ENCODE measurements around the gene CLHC1. TPM values are rescaled to one million over a fixed set of nuclear protein-coding genes. Genes with fewer than 3 reads are reported as not detected.
"Not testable (repeated sequence)": the region's sequence is repeated elsewhere in the genome, so short reads cannot be mapped to it uniquely, and the experiment has no call there.

The CLHC1 gene
- total RNA-seq, 2 experiments from 2014 or later: 8.6 TPM

- ChIA-PET CTCF (no interaction called here), POLR2A (interaction anchor here (0.6 kb wide), 1 partner anchor 1014 kb away, joined by 3 read pairs; no protein-coding TSS in a partner anchor)
Measured at GRCh38 chr2:55158111-55158814, 73.8 kb downstream of the CLHC1 start.

GRCh38 chr2:55157474-55157884 is 74.6 kb downstream of the CLHC1 start:
- CTCF ChIA-PET: no interaction called here
- POLR2A ChIA-PET: interaction anchor here (0.6 kb wide), 1 partner anchor 1013 kb away, joined by 3 read pairs; no protein-coding TSS in a partner anchor

GRCh38 chr2:55156984-55157383 is 75.1 kb downstream of the CLHC1 start:
- ChIA-PET CTCF (interaction anchor here (1.7 kb wide), 1 partner anchor 28 kb away, joined by 3 read pairs; no protein-coding TSS in a partner anchor), POLR2A (no interaction called here)

- ChIA-PET POLR2A (no interaction called here), CTCF (interaction anchor here (1.7 kb wide), 1 partner anchor 29 kb away, joined by 3 read pairs; no protein-coding TSS in a partner anchor)
Measured at GRCh38 chr2:55156326-55156725, 75.8 kb downstream of the CLHC1 start.

DNA sequence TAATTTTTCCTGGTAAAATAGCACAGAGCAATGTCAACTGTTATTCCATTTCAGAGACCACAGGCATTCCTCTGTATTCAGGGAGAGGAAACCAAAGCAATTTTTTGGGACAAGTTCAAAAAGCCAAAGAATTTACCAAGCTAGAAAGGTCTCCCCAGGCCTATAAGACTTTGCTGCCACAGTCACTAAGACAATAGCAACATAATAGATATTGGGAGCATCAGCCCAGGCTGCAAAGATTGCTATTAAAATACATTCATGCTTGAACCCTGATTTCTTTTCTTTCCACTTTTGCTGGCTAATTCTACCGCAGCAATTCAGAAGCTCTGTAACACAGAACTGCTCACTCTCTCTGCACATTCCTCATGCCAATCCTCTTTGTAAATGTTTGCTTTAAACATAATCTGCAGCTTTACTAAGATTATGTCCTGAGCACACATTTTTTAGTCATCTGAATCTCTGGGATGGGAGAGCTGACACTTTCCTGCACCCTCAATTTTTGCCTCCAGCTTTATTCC is 76.3 kb downstream of the CLHC1 start:
- POLR2A ChIA-PET: no interaction called here
- CTCF ChIA-PET: interaction anchor here (1.7 kb wide), 1 partner anchor 30 kb away, joined by 3 read pairs; no protein-coding TSS in a partner anchor

DNA sequence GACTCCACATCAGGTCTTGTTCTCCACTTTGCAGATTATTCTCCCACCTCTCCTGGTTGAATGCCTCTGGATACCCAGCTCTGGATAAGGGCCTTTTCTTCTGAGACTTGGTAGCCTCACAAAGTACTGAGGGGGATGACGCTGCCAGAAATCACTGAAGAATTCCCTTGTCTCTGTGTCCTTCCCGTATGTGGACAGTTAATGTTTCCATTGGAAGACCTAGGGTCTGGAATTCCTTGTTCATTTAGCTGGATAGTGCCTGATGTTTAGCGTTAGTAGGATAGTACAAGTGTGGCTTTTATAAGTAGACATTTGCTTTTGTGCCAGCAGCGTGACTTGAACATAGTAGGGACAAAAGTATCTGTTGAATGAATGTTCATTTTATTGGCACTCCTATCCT is 76.9 kb downstream of the CLHC1 start:
- POLR2A ChIA-PET: no interaction called here
- CTCF ChIA-PET: interaction anchor here (1.7 kb wide), 1 partner anchor 30 kb away, joined by 3 read pairs; no protein-coding TSS in a partner anchor

DNA sequence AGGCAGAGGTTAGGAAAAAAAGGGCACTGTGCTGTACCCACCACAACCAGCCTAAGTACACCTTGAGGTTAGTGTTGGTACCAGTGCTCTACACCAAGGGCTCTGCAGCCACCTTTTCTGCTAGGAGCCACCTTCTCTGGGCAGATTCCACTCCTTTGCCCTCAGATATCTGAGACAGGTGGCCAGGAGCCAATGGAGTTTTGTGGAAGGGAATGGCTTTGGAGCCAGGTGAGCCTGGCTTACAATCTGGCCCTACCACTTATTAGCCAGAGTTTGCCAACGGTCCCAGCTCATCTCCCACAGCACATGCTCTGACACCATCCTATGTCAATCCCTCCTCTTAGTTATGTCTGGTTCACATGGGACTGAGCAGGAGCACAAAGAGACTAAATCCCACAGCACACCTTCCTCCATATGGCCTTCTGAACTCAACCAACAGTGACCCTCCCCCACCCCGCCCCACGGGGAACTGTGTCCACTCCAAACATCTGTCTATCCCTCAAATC is 77.5 kb downstream of the CLHC1 start:
- ChIA-PET POLR2A (no interaction called here), CTCF (interaction anchor here (0.6 kb wide), 1 partner anchor 541 kb away, joined by 5 read pairs; no protein-coding TSS in a partner anchor)

DNA sequence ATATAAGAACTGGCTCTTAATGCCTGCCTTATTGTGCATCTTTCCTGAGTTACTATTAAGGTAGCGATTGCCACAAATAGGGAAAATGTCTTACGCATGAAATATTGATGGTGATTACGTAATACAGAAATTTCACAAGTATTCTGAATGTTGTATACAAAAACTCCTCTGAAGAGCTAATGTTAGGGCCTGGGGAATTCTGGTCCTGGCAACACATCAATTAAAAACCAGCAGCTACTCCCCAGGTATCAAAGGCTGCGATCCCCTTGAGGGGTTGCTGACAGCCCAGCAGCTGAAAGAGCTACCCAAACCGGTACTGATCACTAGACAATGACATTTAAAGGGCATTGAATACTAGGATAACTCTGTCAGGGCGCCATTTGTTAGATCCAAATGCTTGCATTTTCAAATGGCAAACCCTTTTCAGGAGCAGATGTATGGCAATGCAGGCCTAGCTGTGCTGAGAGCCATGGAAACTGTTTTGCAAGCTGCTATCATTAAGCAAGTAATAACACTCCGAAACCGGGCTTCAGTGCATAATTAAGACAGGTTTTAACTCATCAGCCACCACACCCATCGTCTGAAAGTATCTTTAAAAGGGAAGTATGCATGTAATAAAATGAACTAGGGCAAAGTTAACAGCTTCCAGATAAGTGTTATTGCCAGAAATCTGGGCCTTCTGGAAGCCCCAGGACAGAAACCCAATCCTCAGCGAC is 78.4 kb downstream of the CLHC1 start:
- CTCF ChIA-PET: interaction anchor here (0.6 kb wide), 1 partner anchor 542 kb away, joined by 5 read pairs; no protein-coding TSS in a partner anchor
- POLR2A ChIA-PET: no interaction called here

DNA sequence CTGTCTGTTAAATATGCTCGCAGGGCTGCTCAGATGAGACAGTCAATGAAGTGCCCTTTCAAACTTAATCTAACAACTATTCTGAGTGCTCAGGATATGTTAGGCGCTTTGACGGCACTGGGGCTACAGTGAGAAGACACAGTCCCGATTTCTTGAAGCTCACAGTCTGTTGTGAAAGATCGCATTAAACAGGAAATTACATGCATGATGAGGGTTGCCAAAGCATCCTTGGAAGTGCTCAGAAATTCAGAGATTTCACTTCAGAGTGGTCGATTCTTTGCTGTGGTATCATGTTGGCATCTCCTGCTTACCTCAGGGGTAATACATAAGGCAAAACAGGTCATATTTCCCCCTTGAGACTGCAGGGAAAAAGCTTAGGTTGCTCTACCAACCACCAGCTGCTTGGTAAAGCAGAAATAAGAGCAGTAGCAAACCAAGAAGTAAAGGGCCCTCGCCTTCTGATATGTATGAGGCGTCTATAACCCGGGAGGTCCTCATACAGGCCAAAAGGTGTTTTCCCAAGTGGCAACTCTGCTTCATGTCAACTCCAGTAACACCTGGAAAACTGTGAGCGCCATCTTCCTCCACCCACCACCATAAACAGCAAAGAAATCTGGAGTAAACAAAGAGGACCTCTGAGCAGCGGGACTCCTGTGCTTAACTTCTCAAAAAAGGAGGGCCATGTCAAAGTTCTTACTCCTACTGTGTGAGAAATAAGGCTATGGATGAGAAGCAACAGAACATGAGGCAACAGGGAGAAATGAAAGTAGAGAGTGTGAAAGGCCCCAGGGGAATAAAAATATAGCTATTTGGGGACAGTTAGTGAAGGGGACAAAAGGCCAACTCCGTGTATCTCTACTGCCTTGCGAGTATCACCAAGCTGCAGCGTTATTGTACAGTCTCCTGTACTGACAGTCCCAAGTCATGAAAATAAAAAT is 79.3 kb downstream of the CLHC1 start:
- POLR2A ChIA-PET: no interaction called here

GRCh38 chr2:55151733-55152433 is 80.2 kb downstream of the CLHC1 start:
- ChIA-PET CTCF (interaction anchor here (0.7 kb wide), 1 partner anchor 20 kb away, joined by 3 read pairs; no protein-coding TSS in a partner anchor), POLR2A (no interaction called here)

More for the DNA sequence above, 79.3 kb downstream of the CLHC1 start:
- CTCF ChIA-PET: interaction anchor here (0.7 kb wide), 1 partner anchor 19 kb away, joined by 3 read pairs; no protein-coding TSS in a partner anchor

GRCh38 chr2:55150834-55151233 is 81.3 kb downstream of the CLHC1 start:
- POLR2A ChIA-PET: no interaction called here
- CTCF ChIA-PET: no interaction called here

DNA sequence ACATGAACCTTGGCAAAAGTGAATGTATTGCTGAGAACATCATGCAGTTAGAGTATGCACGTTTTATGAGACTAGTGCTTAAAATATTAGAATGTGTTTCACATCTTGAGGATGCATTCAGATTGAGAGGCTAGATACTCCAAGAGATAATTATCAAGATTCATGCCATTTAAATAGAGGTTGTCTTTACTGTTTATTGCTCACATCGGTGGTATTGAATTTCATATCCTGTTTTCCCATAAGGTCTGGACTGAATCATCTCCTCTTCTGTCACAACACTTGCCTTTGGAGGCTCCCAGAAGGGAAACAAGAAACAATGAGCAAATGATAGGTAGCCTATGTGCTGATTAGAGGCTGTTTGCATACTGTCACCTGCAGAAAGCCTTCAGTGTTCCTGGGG is 83.8 kb downstream of the CLHC1 start:
- POLR2A ChIA-PET: no interaction called here
- CTCF ChIA-PET: no interaction called here

GRCh38 chr2:55147531-55147930 is 84.6 kb downstream of the CLHC1 start:
- CTCF ChIA-PET: no interaction called here
- POLR2A ChIA-PET: no interaction called here

GRCh38 chr2:55147041-55147440 is 85.1 kb downstream of the CLHC1 start:
- CTCF ChIA-PET: no interaction called here
- POLR2A ChIA-PET: no interaction called here

DNA sequence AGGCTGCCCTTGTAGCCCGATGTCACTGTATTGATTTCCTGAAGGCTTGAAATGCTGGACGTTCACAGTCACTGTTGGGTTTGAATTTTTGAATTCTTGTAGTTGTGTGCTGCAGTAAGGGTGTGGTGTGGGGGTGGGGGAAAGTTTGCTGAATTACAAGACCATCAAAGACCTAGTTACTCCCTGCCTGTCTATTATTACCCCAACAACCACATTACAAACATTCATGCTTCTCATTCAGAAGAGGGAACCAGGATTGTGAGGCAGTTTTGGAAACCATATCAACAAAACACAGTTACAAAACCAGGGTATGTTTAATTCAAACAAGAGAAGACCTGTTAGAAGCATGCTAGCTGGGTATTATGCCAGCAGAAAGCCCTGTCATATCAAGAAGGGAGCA is 85.8 kb downstream of the CLHC1 start:
- ChIA-PET CTCF (no interaction called here), POLR2A (no interaction called here)

GRCh38 chr2:55144922-55145820 is 86.9 kb downstream of the CLHC1 start:
- POLR2A ChIA-PET: no interaction called here

DNA sequence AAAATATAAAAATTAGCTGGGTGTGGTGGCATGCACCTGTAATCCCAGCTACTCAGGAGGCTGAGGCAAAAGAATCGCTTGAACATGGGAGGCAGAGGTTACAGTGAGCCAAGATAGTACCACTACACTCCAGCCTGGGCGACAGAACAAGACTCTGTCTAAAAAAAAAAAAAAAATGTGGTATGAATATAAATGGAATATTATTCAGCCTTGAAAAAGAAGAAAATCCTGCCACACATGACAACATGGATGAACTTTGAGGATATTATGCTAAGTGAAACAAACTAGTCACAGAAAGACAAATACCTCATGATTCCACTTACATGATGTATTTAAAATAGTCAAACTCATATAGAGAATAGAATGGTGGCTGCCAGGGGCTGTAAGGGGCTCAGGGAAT is 88.4 kb downstream of the CLHC1 start:
- POLR2A ChIA-PET: not testable (repeated sequence)
- CTCF ChIA-PET: interaction anchor here (0.7 kb wide), 1 partner anchor 26 kb away, joined by 3 read pairs; no protein-coding TSS in a partner anchor

More at GRCh38 chr2:55144922-55145820, 86.9 kb downstream of the CLHC1 start:
- CTCF ChIA-PET: no interaction called here

DNA sequence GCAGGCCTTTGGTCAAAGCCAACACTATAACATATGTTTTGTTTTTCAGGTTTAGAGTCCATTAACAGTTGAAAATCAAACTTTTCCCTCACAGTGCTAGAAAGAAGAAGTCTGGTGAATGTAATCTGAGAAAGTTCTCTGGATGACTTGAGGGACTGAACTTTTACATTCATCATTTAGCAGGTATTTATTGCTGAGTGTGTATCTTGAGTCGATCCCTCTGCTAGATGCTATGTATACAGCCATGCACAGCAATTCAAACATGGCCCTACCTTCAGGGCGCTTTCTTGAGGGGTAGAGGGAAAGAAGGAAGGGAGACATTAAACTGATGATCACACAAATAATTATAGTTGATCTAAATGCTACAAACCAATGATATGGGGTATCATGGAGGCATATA is 89.6 kb downstream of the CLHC1 start:
- ChIA-PET CTCF (no interaction called here), POLR2A (no interaction called here)
